IMR-90 (cell line): ENCODE data around the gene LRRC15. TPM values are rescaled to one million over a fixed set of nuclear protein-coding genes. Genes with fewer than 3 reads are reported as not detected.

Experiments
- ATAC-seq: fragments of 200-7000 bp; cut with Tn5 transposase; 2 replicates; pipeline ENCODE4 v1.9.1; 2020; ENCODE audit warnings: low read depth, mild to moderate bottlenecking, moderate library complexity
- BruUV-seq: library from RNA; stranded (reverse); fragments of 400-500 nt; replicated peaks from 2 replicates; lab custom pipeline; 2021; lab: Mats Ljungman, UMichigan
- CTCF ChIA-PET: fragments of 300-600 bp; formaldehyde crosslinking; extraction: SDS; loops from one replicate; lab custom pipeline; 2021; ENCODE audit warnings: antibody characterized with exemption; lab: Yijun Ruan, JAX
- POLR2A ChIA-PET: fragments of 300-600 bp; sonication (Branson Sonifier 250); formaldehyde crosslinking; loops from one replicate; lab custom pipeline; 2022; ENCODE audit warnings: antibody characterized with exemption; ENCODE audit not compliant: unreplicated experiment; lab: Charles Lee
- DNase-seq: peaks from one replicate; pipeline ENCODE4 v3.0.0; 2013
- H2AFZ ChIP-seq: replicated peaks from 2 replicates; pipeline ENCODE3; 2013; ENCODE audit warnings: low read length, mild to moderate bottlenecking; ENCODE audit not compliant: poor library complexity
- H2AK5ac ChIP-seq: 2 replicates; pipeline ENCODE4 v1.6.1; 2013; ENCODE audit warnings: low read depth, low read length, inconsistent platforms
- H2AK9ac ChIP-seq: replicated peaks from 2 replicates; pipeline ENCODE3; 2013; ENCODE audit warnings: mild to moderate bottlenecking, low read depth, low read length, moderate library complexity; ENCODE audit not compliant: poor library complexity
- H2BK120ac ChIP-seq: 2 replicates; pipeline ENCODE4 v1.6.1; 2013; ENCODE audit warnings: low read depth, low read length, inconsistent platforms
- H2BK15ac ChIP-seq: 3 replicates; pipeline ENCODE4 v1.6.1; 2013; ENCODE audit warnings: low read depth, low read length, inconsistent platforms
- H2BK20ac ChIP-seq: 2 replicates; pipeline ENCODE4 v1.6.1; 2013; ENCODE audit warnings: low read depth, mild to moderate bottlenecking, inconsistent platforms, low read length, moderate library complexity
- H2BK5ac ChIP-seq: 2 replicates; pipeline ENCODE4 v1.6.1; 2013; ENCODE audit warnings: mild to moderate bottlenecking, low read depth, low read length, inconsistent platforms; ENCODE audit not compliant: poor library complexity, severe bottlenecking
- H3K14ac ChIP-seq: replicated peaks from 2 replicates; pipeline ENCODE4 v1.6.1; 2013; ENCODE audit warnings: low read depth, low read length, inconsistent platforms
- H3K18ac ChIP-seq: 2 replicates; pipeline ENCODE4 v1.6.1; 2013; ENCODE audit warnings: low read depth, low read length, control low read depth
- H3K23ac ChIP-seq: 2 replicates; pipeline ENCODE4 v1.6.1; 2013; ENCODE audit warnings: low read depth, low read length, inconsistent platforms
- H3K27ac ChIP-seq: 2 replicates; pipeline ENCODE4 v1.5.1; 2013; ENCODE audit warnings: mild to moderate bottlenecking, control low read depth, low read length; ENCODE audit not compliant: insufficient read depth
- H3K27me3 ChIP-seq: 2 replicates; pipeline ENCODE4 v1.6.1; 2013; ENCODE audit warnings: low read length; ENCODE audit not compliant: control insufficient read depth, insufficient read depth
- H3K36me3 ChIP-seq: 2 replicates; pipeline ENCODE4 v1.6.1; 2013; ENCODE audit warnings: low read length, mixed read lengths; ENCODE audit not compliant: control insufficient read depth, insufficient read depth
- H3K4ac ChIP-seq: 2 replicates; pipeline ENCODE4 v1.6.1; 2013; ENCODE audit warnings: low read depth, low read length, inconsistent platforms
- H3K4me1 ChIP-seq: 2 replicates; pipeline ENCODE4 v1.6.1; 2013; ENCODE audit warnings: low read length, mixed read lengths; ENCODE audit not compliant: control insufficient read depth, insufficient read depth
- H3K4me2 ChIP-seq: 2 replicates; pipeline ENCODE4 v1.6.1; 2013; ENCODE audit warnings: low read depth, mild to moderate bottlenecking, control low read depth, low read length, moderate library complexity
- H3K4me3 ChIP-seq: 2 replicates; pipeline ENCODE4 v1.5.1; 2013; ENCODE audit warnings: low read depth, mild to moderate bottlenecking, control low read depth, low read length, moderate library complexity; ENCODE audit not compliant: insufficient read depth
- H3K56ac ChIP-seq: 2 replicates; pipeline ENCODE4 v1.6.1; 2013; ENCODE audit warnings: low read length, inconsistent platforms; ENCODE audit not compliant: insufficient read depth; ENCODE audit errors: extremely low read depth
- H3K79me1 ChIP-seq, 2 experiments: 2 replicates each; pipeline ENCODE4 v1.6.1; 2013; ENCODE audit warnings: low read length in 2 of 2, inconsistent platforms in 1 of 2, low read depth in 1 of 2
- H3K9ac ChIP-seq: 2 replicates; pipeline ENCODE4 v1.6.1; 2013; ENCODE audit warnings: low read depth, low read length, control low read depth
- H3K9me1 ChIP-seq: 2 replicates; pipeline ENCODE4 v1.6.1; 2013; ENCODE audit warnings: low read length, inconsistent platforms; ENCODE audit not compliant: insufficient read depth
- H3K9me3 ChIP-seq: 2 replicates; pipeline ENCODE4 v1.6.1; 2013; ENCODE audit warnings: low read length; ENCODE audit not compliant: control insufficient read depth, insufficient read depth
- H4K20me1 ChIP-seq: 2 replicates; pipeline ENCODE4 v1.6.1; 2013; ENCODE audit warnings: low read length, inconsistent platforms; ENCODE audit not compliant: insufficient read depth
- H4K5ac ChIP-seq: 2 replicates; pipeline ENCODE4 v1.6.1; 2013; ENCODE audit warnings: mild to moderate bottlenecking, low read depth, low read length, control low read depth
- H4K8ac ChIP-seq, 2 experiments: 2 replicates each; pipeline ENCODE4 v1.6.1; 2013; ENCODE audit warnings: low read depth in 2 of 2, low read length in 2 of 2, control low read depth in 1 of 2, inconsistent platforms in 1 of 2
- H4K91ac ChIP-seq: 2 replicates; pipeline ENCODE4 v1.6.1; 2013; ENCODE audit warnings: low read depth, low read length, inconsistent platforms; ENCODE audit not compliant: insufficient read depth
- FOS ChIP-seq: fragments of 150-350 bp; IDR thresholded peaks from 2 replicates; pipeline ENCODE4 v1.6.1; 2016; ENCODE audit warnings: low read depth, low read length
- MAFK ChIP-seq: IDR thresholded peaks from 2 replicates; pipeline ENCODE4 v1.6.1; 2012; ENCODE audit warnings: low read depth, low read length, improper control_type of control experiment
- MAZ ChIP-seq: IDR thresholded peaks from 2 replicates; pipeline ENCODE4 v1.6.1; 2012; ENCODE audit warnings: low read depth, mild to moderate bottlenecking, low read length, improper control_type of control experiment, moderate library complexity, borderline replicate concordance
- POLR2A ChIP-seq: IDR thresholded peaks from 2 replicates; pipeline ENCODE4 v1.6.1; 2012; ENCODE audit warnings: mild to moderate bottlenecking, low read depth, low read length
- WGBS, 2 experiments: methylation state at CpG; one replicate each; pipeline versions ENCODE4 v1.1.5 to v1.1.7; 2013; ENCODE audit warnings: missing lambda C conversion rate in 2 of 2; ENCODE audit not compliant: insufficient read length in 1 of 2; ENCODE audit errors: extremely low coverage in 2 of 2; 5-methylcytosine and 5-hydroxymethylcytosine counted together
- dilution Hi-C: fragments of 300-500 bp; cut with HindIII; formaldehyde crosslinking; loops from one replicate; pipeline ENCODE4 v1.14.3; 2018; ENCODE audit warnings: low sequenced_read_pairs; ENCODE audit not compliant: unreplicated experiment
- in situ Hi-C: fragments of 300-500 bp; cut with MboI; formaldehyde crosslinking; loops from 3 replicates; pipeline ENCODE4 v1.14.3; 2019; ENCODE audit warnings: low sequenced_read_pairs, inconsistent platforms, mixed read lengths
- intact Hi-C: fragments of 100-400 bp; cut with micrococcal nuclease; formaldehyde crosslinking; loops from 2 replicates; pipeline ENCODE4 v1.10.0; 2022
- polyA plus RNA-seq, 3 experiments: library from polyadenylated mRNA; depleted of rRNA; stranded (reverse); fragments of >200 nt; gene quantifications; 2 replicates each; pipeline ENCODE4 v1.2.3, GENCODE V29; 2012; ENCODE audit warnings: low replicate concordance in 1 of 3
- total RNA-seq: library from RNA; depleted of rRNA; stranded (reverse); fragments of >200 nt; gene quantifications from 2 replicates; pipeline ENCODE4 v1.2.3, GENCODE V29; 2012
- TF ChIP-seq, protein P1 (sequence below): fragments of 150-350 bp; IDR thresholded peaks from 2 replicates; pipeline ENCODE4 v1.6.1; 2017; ENCODE audit warnings: mild to moderate bottlenecking, antibody characterized with exemption, low read length, low read depth

LRRC15 gene
- total and polyA plus RNA-seq, 2 of the 4 experiments (the other 2 are of a cell fraction), result 2.5 to 9.0 TPM

DNA sequence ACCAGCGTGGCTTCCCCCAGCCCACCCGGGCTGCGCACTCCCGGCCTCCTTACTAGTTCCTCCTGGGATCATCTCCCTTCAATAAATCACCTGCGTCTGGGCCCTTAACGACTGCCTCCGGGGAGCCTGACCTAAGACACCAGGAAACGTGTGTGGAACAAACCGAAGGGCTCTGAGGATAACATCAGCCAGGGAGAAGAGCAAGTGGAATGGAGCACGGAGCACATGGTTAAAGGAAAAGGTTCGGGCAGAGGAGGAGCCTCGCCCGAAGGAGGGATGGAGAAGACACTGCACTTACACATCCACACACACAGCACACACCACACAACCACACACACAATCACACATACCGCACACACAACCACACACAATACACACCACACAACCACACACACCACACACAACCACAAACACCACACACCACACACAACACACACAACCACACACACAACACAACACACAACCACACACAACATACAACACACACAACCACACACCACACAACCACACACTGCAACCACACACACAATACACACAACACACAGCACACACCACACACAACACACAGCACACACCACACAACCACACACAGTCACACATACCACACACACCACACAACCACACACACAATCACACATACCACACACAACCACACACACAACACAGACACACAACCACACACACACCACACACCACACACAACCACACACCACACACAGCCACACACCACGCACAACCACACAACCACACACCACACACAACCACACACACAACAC lies 43.2 kb downstream of the LRRC15 start (continued):
- no peak for TF ChIP-seq MAFK
- TF ChIP-seq POLR2A, result no peak

DNA sequence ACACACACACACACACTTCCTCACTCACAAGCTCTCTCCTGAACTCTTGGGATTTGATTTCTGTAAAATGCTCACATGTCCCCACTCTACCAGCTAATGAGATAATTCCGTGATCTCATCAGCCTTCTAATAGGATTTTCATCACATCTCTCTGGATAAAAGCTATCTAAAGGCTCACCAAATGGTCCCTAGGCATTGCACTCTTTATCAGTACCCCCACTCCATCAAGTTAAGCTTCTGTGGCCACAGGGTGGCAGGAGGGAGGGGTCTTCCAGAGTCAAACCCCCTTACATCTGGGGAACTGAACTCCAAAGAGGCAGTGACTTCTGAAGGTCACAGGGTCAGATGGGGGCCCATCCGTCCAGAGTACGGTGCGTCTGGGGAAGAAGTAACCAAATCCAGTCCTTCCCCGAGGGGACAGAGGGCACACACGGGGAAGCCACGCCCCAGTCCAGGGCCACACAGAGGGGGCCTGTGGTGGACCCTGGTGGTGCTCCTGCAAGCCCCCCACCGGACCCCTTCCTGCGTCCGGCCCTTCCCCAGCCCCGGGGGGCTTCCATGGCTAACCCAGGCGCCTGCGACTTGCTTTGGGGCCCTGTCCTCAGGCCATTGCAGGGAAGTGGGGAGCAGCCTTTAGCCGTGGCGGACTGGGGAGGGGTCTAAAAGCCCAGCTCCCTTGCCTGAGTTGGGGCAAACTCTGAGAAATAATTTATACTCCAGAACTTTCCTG lies 44.0 kb downstream of the LRRC15 start:
- ATAC-seq (no peak), DNase-seq (no peak)
- H3K4me3 ChIP-seq, result no peak overlapping the region
- 66% methylated on average over 13 of the region's 15 CpGs; no CpG with 5 or more reads in 1 of the 2 experiments for WGBS, 2 experiments
- 0 out of 2 replicates have a peak overlapping the region, but pooled peaks have one; percentile 72 for H3K4ac ChIP-seq
- POLR2A ChIA-PET, result no interaction called here
- no peak overlapping the region for H3K9ac ChIP-seq
- no peaks in the 10 kb centered on the region for H3K36me3 ChIP-seq
- H3K14ac ChIP-seq, result peak overlapping the region; percentile 71; the same call in 1 of the 2 replicates
- H2AK5ac ChIP-seq, result peak overlapping the region; percentile 99
- no peak overlapping the region for H3K56ac ChIP-seq
- TF ChIP-seq, protein P1, sequence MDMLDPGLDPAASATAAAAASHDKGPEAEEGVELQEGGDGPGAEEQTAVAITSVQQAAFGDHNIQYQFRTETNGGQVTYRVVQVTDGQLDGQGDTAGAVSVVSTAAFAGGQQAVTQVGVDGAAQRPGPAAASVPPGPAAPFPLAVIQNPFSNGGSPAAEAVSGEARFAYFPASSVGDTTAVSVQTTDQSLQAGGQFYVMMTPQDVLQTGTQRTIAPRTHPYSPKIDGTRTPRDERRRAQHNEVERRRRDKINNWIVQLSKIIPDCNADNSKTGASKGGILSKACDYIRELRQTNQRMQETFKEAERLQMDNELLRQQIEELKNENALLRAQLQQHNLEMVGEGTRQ, result no peak
- TF ChIP-seq FOS (no peak), MAZ (no peak)
- H2BK120ac ChIP-seq, result no peak overlapping the region
- H2BK5ac ChIP-seq, result peak overlapping the region; percentile 69
- no peak overlapping the region for H4K8ac ChIP-seq
- peaks cover 29% of the 10 kb centered on the region for H3K9me1 ChIP-seq
- no peak overlapping the region for H3K4me2 ChIP-seq
- in situ Hi-C loops, result loop anchor here (25.0 kb wide), 1 partner anchor 537 kb away; no protein-coding TSS in a partner anchor
- H4K20me1 ChIP-seq, result peaks cover 3% of the 10 kb centered on the region; the same call in 1 of the 2 replicates
- peak overlapping the region; percentile 33; the same call in 2 of the 3 replicates for H2BK15ac ChIP-seq
- H3K27ac ChIP-seq, result no peak overlapping the region
- no peak overlapping the region for H4K91ac ChIP-seq
- H2AFZ ChIP-seq, result no peak overlapping the region
- H2AK9ac ChIP-seq, result peak overlapping the region; percentile 47
- H3K79me1 ChIP-seq, result peaks cover 0 to 8% of the 10 kb centered on the region in 2 experiments; a peak in 1 of 4 replicates
- CTCF ChIA-PET, result no interaction called here
- no peak overlapping the region for H3K18ac ChIP-seq
- H2BK20ac ChIP-seq, result no peak overlapping the region; the same call in 1 of the 2 replicates
- H3K23ac ChIP-seq, result no peak overlapping the region
- intact Hi-C loops, result no loop called here
- no TSS peak for BruUV-seq
- H3K9me3 ChIP-seq, result no peaks in the 10 kb centered on the region
- H3K4me1 ChIP-seq, result peaks cover 12% of the 10 kb centered on the region
- dilution Hi-C loops, result no loop called here
- no peaks in the 10 kb centered on the region; the same call in 1 of the 2 replicates for H3K27me3 ChIP-seq
- H4K5ac ChIP-seq, result no peak overlapping the region
